DOHH2 (cell line): Measurements from ENCODE around the gene PLPPR5.

ENCODE experiments used
- CTCF ChIP-seq: fragments of 200-600 bp; sonication (generic); IDR thresholded peaks from one replicate; pipeline ENCODE4 v1.5.1; 2014; ENCODE audit warnings: antibody characterized with exemption, mild to moderate bottlenecking, low read depth, low read length; ENCODE audit not compliant: poor library complexity, severe bottlenecking
- EZH2phosphoT487 ChIP-seq: fragments of 200-600 bp; sonication (generic); IDR thresholded peaks from 2 replicates; pipeline ENCODE4 v1.6.1; 2017; ENCODE audit warnings: borderline replicate concordance, mild to moderate bottlenecking, antibody characterized with exemption, low read length, moderate library complexity, mixed read lengths

GRCh38 chr1:98906361-98906760 lies 98.3 kb downstream of the PLPPR5 start:
- no peak for TF ChIP-seq CTCF
- TF ChIP-seq EZH2phosphoT487 = no peak
